MCF 10A (cell line): ENCODE measurements around the gene ANKRD49. TPM values are rescaled to one million over a fixed set of nuclear protein-coding genes. Genes with fewer than 3 reads are reported as not detected.

ENCODE experiments used
- BruUV-seq: library from RNA; stranded (reverse); fragments of 400-500 nt; replicated peaks from 2 replicates; lab custom pipeline; 2021; lab: Mats Ljungman, UMichigan
- CTCF ChIA-PET: fragments of 300-600 bp; sonication (Branson Sonifier 250); formaldehyde crosslinking; extraction: SDS; loops from one replicate; lab custom pipeline; 2021; ENCODE audit warnings: antibody characterized with exemption, inconsistent platforms; lab: Yijun Ruan, JAX
- POLR2A ChIA-PET: fragments of 300-600, 350-650 bp; sonication (Branson Sonifier 250); formaldehyde crosslinking; extraction: SDS; loops from one replicate; lab custom pipeline; 2020; ENCODE audit warnings: antibody characterized with exemption, inconsistent platforms; lab: Yijun Ruan, JAX
- DNase-seq: peaks from one replicate; pipeline ENCODE4 v3.0.0-alpha.2; 2018; ENCODE audit not compliant: unreplicated experiment
- H3K27ac Mint-ChIP-seq: one replicate; pipeline ENCODE4 v1.8.0; 2022; ENCODE audit warnings: mild to moderate bottlenecking, low read depth, mixed read lengths; ENCODE audit not compliant: unreplicated experiment
- H3K27me3 Mint-ChIP-seq: one replicate; pipeline ENCODE4 v1.8.0; 2022; ENCODE audit warnings: mixed read lengths; ENCODE audit not compliant: insufficient read depth, unreplicated experiment
- H3K36me3 Mint-ChIP-seq: one replicate; pipeline ENCODE4 v1.8.0; 2022; ENCODE audit warnings: mild to moderate bottlenecking, moderate library complexity, mixed read lengths; ENCODE audit not compliant: insufficient read depth, unreplicated experiment
- H3K4me1 Mint-ChIP-seq: one replicate; pipeline ENCODE4 v1.8.0; 2022; ENCODE audit warnings: mixed read lengths; ENCODE audit not compliant: insufficient read depth, unreplicated experiment
- H3K4me3 Mint-ChIP-seq: one replicate; pipeline ENCODE4 v1.8.0; 2022; ENCODE audit warnings: mild to moderate bottlenecking, moderate library complexity, mixed read lengths; ENCODE audit not compliant: unreplicated experiment
- H3K9me3 Mint-ChIP-seq: one replicate; pipeline ENCODE4 v1.8.0; 2022; ENCODE audit warnings: mixed read lengths; ENCODE audit not compliant: unreplicated experiment
- intact Hi-C: fragments of 100-400 bp; cut with micrococcal nuclease; formaldehyde crosslinking; loops from 2 replicates; pipeline ENCODE4 v1.14.1; 2022
- total RNA-seq: library from RNA; stranded (reverse); gene quantifications from 2 replicates; pipeline ENCODE4 v1.2.3, GENCODE V29; 2022
- TF ChIP-seq, protein P1 (sequence below): fragments of 200-600 bp; IDR thresholded peaks from one replicate; pipeline ENCODE4 v1.8.0; 2022; ENCODE audit warnings: antibody characterized with exemption, mild to moderate bottlenecking; ENCODE audit not compliant: unreplicated experiment

The ANKRD49 gene
- total RNA-seq, 1 experiment from 2014 or later, result 9.7 TPM

DNA sequence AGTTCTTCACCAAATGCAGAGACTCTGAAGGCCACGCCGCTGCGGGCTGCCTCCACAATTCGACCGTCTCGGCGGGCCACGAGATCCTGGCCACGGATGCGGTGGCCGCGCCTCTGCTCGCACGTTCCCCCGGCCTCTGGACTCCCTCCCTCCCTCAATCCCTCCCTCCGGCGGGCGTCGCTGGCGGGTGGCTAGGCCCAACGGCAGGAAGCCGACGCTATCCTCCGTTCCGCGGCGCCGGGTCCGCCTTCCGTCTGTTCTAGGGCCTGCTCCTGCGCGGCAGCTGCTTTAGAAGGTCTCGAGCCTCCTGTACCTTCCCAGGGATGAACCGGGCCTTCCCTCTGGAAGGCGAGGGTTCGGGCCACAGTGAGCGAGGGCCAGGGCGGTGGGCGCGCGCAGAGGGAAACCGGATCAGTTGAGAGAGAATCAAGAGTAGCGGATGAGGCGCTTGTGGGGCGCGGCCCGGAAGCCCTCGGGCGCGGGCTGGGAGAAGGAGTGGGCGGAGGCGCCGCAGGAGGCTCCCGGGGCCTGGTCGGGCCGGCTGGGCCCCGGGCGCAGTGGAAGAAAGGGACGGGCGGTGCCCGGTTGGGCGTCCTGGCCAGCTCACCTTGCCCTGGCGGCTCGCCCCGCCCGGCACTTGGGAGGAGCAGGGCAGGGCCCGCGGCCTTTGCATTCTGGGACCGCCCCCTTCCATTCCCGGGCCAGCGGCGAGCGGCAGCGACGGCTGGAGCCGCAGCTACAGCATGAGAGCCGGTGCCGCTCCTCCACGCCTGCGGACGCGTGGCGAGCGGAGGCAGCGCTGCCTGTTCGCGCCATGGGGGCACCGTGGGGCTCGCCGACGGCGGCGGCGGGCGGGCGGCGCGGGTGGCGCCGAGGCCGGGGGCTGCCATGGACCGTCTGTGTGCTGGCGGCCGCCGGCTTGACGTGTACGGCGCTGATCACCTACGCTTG is 50.2 kb downstream of the ANKRD49 start, which contains the start of gene FUT4:
Gene FUT4 (plus strand): TSS at position 227 of the 951 bp plus-strand sequence. CDS start 213 bp downstream, at position 440.
- Mint-ChIP-seq H3K27me3 (no peaks in the 10 kb centered on the region), H3K4me3 (peak within 1 kb of the TSS; percentile 66), H3K9me3 (no peaks in the 10 kb centered on the region), H3K4me1 (peaks cover 10% of the 10 kb centered on the region), H3K27ac (no peak within 1 kb of the TSS), H3K36me3 (peaks cover 7% of the 10 kb centered on the region)
- intact Hi-C loops, result no loop called here
- TF ChIP-seq, protein P1, sequence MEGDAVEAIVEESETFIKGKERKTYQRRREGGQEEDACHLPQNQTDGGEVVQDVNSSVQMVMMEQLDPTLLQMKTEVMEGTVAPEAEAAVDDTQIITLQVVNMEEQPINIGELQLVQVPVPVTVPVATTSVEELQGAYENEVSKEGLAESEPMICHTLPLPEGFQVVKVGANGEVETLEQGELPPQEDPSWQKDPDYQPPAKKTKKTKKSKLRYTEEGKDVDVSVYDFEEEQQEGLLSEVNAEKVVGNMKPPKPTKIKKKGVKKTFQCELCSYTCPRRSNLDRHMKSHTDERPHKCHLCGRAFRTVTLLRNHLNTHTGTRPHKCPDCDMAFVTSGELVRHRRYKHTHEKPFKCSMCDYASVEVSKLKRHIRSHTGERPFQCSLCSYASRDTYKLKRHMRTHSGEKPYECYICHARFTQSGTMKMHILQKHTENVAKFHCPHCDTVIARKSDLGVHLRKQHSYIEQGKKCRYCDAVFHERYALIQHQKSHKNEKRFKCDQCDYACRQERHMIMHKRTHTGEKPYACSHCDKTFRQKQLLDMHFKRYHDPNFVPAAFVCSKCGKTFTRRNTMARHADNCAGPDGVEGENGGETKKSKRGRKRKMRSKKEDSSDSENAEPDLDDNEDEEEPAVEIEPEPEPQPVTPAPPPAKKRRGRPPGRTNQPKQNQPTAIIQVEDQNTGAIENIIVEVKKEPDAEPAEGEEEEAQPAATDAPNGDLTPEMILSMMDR, result no peak
- no TSS peak for BruUV-seq
- ChIA-PET CTCF (interaction anchor here (0.7 kb wide), 1 partner anchor 13 kb away, joined by 3 read pairs; no protein-coding TSS in a partner anchor), POLR2A (interaction anchor here (0.7 to 1.0 kb wide), 2 partner anchors 8 to 669 kb away, joined by 3 to 4 read pairs; no protein-coding TSS in a partner anchor)
- peak; percentile 85 for DNase-seq

DNA sequence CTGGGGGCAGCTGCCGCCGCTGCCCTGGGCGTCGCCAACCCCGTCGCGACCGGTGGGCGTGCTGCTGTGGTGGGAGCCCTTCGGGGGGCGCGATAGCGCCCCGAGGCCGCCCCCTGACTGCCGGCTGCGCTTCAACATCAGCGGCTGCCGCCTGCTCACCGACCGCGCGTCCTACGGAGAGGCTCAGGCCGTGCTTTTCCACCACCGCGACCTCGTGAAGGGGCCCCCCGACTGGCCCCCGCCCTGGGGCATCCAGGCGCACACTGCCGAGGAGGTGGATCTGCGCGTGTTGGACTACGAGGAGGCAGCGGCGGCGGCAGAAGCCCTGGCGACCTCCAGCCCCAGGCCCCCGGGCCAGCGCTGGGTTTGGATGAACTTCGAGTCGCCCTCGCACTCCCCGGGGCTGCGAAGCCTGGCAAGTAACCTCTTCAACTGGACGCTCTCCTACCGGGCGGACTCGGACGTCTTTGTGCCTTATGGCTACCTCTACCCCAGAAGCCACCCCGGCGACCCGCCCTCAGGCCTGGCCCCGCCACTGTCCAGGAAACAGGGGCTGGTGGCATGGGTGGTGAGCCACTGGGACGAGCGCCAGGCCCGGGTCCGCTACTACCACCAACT is 51.0 kb downstream of the ANKRD49 start:
- H3K27ac Mint-ChIP-seq, result no peak overlapping the region
- intact Hi-C loops, result no loop called here
- CTCF ChIA-PET, result interaction anchor here (1.4 kb wide), 2 partner anchors 18 to 25 kb away, joined by 4 read pairs; no protein-coding TSS in a partner anchor
- POLR2A ChIA-PET, result interaction anchor here (0.7 to 1.0 kb wide), 2 partner anchors 9 to 669 kb away, joined by 3 to 4 read pairs; no protein-coding TSS in a partner anchor
- H3K27me3 Mint-ChIP-seq, result no peaks in the 10 kb centered on the region
- peak overlapping the region; percentile 66 for H3K4me3 Mint-ChIP-seq
- peaks cover 5% of the 10 kb centered on the region for H3K4me1 Mint-ChIP-seq
- BruUV-seq, result no TSS peak
- H3K36me3 Mint-ChIP-seq, result peaks cover 7% of the 10 kb centered on the region
- TF ChIP-seq, protein P1, result no peak
- DNase-seq, result no peak
- no peaks in the 10 kb centered on the region for H3K9me3 Mint-ChIP-seq

DNA sequence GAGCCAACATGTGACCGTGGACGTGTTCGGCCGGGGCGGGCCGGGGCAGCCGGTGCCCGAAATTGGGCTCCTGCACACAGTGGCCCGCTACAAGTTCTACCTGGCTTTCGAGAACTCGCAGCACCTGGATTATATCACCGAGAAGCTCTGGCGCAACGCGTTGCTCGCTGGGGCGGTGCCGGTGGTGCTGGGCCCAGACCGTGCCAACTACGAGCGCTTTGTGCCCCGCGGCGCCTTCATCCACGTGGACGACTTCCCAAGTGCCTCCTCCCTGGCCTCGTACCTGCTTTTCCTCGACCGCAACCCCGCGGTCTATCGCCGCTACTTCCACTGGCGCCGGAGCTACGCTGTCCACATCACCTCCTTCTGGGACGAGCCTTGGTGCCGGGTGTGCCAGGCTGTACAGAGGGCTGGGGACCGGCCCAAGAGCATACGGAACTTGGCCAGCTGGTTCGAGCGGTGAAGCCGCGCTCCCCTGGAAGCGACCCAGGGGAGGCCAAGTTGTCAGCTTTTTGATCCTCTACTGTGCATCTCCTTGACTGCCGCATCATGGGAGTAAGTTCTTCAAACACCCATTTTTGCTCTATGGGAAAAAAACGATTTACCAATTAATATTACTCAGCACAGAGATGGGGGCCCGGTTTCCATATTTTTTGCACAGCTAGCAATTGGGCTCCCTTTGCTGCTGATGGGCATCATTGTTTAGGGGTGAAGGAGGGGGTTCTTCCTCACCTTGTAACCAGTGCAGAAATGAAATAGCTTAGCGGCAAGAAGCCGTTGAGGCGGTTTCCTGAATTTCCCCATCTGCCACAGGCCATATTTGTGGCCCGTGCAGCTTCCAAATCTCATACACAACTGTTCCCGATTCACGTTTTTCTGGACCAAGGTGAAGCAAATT is 51.7 kb downstream of the ANKRD49 start:
- BruUV-seq, result no TSS peak
- Mint-ChIP-seq H3K36me3 (peaks cover 7% of the 10 kb centered on the region), H3K4me1 (peaks cover 5% of the 10 kb centered on the region), H3K27me3 (no peaks in the 10 kb centered on the region), H3K4me3 (peak overlapping the region; percentile 47), H3K9me3 (no peaks in the 10 kb centered on the region), H3K27ac (no peak overlapping the region)
- DNase-seq, result no peak
- intact Hi-C loops, result no loop called here
- ChIA-PET CTCF (interaction anchor here (0.5 to 1.4 kb wide), 5 partner anchors 10 to 282 kb away, joined by 3 to 4 read pairs (median 3); no protein-coding TSS in a partner anchor), POLR2A (no interaction called here)
- TF ChIP-seq, protein P1, result no peak
